Suppressor macrophage treated with lipopolysaccharide for 1 hour (primary cell): ENCODE data around the gene CRYBA2.
A peak's percentile ranks its signal among the peaks of the same experiment; 100 is the strongest.

Experiments
- DNase-seq, 3 donors: peaks; one replicate each; pipeline ENCODE4 v3.0.0-alpha.2; 2020 to 2022

Gene CRYBA2

DNA sequence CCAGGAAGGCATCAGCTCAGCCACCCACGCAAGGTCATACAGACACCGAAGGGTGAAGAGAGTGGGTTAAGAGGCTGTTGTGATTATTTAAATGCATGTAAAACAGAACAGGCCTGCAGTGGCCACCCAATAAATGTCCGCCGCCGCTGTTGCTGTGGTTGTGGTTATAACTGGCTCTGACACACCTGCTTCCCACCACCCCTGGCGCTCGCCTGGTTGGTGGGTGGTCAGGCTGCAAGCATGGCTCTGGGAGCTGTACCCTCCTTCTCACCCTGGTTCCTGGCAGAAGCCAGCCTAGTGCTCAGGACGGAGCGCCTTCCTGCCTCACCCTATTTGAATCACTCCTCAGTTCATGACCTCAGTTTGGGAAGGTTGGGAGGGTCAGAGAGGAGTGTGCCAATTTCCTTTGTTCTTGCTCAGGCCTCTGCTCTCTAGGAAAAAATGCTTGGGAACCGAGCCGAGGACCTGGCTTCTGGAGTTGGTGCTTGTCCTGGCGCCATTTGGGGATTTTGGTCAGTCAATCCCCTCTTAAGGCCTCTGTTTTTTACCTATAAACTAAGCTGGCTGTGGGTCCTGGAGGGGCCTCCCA, 5.3 kb upstream of the CRYBA2 start:
- DNase-seq = no peak

GRCh38 chr2:218997731-218998130, 4.5 kb upstream of the CRYBA2 start:
- DNase-seq = no peak

- no peak for DNase-seq
Measured at GRCh38 chr2:218996937-218997336, 3.7 kb upstream of the CRYBA2 start.

DNA sequence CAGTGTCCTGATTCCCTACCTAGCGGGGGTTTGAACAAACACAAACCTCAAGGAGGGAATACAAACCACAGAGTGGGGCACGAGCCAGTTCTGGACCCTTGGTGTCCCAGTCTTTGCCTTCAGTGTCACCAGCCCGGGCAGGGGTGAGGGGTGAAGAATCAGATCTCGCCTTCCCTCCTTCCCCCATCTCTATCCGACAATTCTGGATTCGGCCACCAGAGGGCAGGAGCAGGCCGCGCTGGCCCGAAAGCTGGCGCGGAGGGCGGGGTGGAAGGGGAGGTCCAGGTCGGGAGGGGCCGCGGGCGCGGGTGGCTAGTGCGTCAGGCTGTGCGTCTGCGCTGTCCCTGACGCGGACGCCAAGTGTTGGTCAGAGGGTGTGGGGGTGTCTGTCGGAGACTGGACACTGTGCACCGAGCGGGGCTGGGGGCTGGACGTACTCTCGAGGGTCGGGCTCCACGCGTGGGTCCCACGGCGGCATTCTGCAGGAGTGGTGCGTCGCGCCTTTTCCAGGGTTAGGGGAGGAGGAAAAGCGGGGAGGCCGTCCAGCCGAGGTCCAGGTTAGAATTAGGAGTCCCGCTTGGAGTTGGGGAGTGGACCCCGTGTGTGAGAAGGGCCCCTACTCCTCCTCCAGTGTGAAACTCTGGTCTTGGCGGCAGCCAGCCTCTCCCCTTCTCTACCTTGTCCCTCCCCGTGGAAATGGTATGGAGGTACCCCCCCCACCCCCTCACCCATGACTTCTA, 2.9 kb upstream of the CRYBA2 start:
- peak; percentile 93 to 96 (median 94) for DNase-seq

DNA sequence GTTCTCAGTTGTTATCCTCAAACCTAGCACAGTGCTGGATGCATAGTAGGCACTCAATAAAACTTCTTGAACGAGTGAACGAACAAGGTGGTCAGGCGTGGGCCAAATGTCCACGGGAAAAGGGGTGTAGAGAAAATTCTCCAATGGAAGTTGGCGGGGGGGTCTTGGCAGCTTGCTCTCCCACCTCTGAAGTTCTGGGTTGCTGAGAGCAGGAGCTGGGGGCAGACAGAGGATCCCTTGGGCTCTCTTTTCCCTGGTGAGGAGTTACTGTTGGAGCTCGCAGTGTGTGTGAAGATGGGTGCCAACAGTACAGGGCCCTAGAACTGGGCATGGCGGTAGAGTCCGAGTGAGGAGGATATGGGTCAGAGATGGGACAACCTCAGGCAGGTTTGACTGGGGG, 2.3 kb upstream of the CRYBA2 start:
- DNase-seq = no peak

DNA sequence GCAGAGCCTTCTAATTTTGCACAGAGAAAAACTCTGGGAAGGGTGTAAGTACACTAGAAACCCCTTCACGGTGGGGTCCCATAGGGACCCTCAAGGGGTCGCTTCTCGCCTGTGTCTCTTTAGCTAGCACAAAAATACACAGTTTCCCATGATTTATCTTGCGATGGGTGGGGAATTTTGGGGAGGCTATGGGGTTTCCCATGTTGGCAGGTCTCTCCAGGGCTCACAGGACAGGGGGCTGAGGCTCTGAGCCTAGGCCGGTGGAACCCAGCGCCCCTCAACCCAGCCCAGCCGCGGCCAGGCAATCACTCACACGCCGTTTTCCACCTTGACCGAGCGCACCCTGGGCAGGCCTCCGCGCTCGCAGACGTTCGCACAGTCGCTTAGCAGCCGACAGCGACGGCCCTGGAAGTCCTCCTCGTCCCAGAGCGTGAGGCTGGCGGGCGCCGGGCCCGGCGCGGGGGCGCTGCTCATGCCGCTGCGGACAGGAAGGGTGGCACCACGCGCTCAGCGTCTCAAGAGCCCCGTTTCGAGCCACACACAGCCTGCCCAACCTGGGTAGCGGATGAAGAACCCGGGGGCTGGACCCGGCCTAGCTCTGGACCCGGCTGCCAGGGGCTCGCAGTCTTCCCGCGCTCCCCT, 398 bp downstream of the CRYBA2 start:
- DNase-seq = peak in 2 of 3 donors; percentile 28 to 62

- no peak for DNase-seq
Measured at GRCh38 chr2:218992196-218992595, 1.0 kb downstream of the CRYBA2 start.

GRCh38 chr2:218991674-218992168, 1.5 kb downstream of the CRYBA2 start:
- DNase-seq = no peak

DNA sequence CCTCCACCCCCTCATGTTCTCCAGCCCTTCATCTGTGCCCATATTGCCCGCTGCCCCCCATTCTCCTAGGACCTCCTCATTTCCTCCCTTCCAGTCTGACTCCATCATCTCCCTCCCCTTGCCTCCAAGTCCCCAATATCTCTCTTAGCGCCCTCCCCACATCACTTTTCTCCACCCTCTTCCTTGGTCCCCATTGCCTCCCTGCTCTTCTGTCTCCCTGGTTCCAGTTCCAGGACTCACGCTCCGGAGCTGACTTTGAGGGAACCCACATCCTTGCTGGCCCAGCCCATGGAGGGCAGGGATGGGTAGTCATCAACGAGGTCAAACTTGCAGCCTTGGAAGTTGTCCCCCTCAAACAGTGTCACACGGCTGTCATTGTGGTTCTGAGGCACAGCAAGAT, 2.6 kb downstream of the CRYBA2 start:
- no peak for DNase-seq

- DNase-seq = no peak
Measured at GRCh38 chr2:218990052-218990451, 3.2 kb downstream of the CRYBA2 start.

GRCh38 chr2:218988650-218989049, 4.6 kb downstream of the CRYBA2 start:
- no peak for DNase-seq

GRCh38 chr2:218988164-218988563, 5.1 kb downstream of the CRYBA2 start:
- DNase-seq = no peak

GRCh38 chr2:218986148-218986761, 7.0 kb downstream of the CRYBA2 start:
- no peak for DNase-seq

DNA sequence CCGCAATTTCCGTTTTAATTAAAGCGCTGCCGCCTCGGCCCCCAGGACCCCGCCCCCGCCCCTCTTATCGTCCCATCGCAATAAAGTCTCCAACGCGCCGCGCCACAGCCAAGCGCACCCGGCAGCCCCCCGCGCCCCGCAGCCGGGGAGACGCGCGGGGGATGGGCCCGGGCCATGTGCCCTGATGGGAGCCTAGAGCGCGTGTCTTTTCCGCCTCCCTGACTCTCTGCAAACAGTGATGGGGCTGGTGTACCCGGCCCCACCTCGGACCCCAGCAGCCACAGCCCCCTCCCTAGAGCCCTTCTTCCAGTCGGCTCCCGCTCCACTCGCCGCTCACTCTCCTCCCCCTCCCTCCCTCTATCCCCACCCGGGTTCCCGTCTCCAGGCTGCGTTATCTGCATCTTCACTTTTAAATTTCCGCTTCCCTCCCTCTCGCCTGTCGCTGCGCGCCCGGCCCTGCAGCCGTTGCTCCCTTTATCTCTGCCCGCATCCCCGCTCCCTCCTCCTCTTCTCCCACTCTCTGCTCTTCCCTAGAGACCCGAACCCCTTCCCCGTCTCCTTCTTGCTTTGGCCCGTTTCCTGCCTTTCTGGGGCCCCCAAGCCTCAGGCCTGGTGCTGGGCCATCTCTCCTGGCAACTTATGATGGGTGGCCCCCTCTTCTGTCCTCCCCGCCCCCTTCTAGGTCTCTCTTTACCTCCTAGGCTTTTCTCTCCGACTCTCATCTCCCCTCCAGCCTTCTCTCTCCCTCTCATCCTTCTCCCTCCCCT, 7.7 kb downstream of the CRYBA2 start:
- DNase-seq = no peak

- DNase-seq = no peak
Measured at GRCh38 chr2:218985021-218985324, 8.2 kb downstream of the CRYBA2 start, which contains the start of gene FEV. FEV (minus strand) TSS chr2:218985184; CDS start chr2:218985075, 109 bp downstream.

DNA sequence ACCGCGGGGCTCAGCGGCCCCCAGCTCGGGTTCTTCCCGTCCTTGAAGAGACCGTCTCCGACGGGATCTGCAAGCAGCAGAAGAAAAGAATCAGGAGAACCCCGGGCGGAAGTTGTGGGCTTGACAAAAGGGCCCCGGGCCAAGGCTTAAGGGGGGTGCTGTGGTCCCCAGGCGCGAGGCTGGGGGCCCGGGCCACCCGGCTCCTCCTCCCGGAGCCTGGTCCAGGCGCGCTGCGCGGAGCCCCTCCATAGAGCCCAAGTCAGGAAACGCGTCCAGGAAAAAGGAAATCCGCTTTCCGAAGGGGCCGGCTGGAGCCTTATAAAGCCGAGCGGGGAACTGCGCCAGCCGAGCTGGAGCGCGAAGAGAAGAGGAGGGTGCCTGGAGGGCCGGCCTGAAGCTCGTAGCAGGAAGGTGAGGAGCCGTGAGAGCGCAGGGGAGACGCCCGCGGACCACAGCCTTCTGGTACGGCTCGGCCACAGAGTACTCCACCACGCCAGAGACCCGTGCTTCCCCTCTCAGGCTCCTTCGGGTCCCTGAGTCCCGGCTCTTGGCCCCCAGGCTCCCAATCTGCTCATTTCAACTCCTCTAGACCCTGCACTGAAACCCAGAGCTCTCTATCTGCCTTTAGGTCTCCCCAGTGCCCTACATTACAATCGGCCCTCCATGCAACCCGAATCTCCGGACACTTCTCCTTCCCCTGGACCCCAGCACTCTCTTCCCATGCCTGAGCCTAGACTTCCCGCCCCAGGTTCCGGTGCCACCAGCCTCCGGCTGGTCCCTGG, 8.8 kb downstream of the CRYBA2 start:
- DNase-seq = no peak

- DNase-seq = no peak
Measured at GRCh38 chr2:218983934-218984238, 9.3 kb downstream of the CRYBA2 start.

GRCh38 chr2:218983263-218983933, 9.8 kb downstream of the CRYBA2 start:
- DNase-seq = no peak

GRCh38 chr2:218982586-218983262, 10.5 kb downstream of the CRYBA2 start:
- no peak for DNase-seq

- DNase-seq = peak; percentile 32 to 64 (median 53)
Measured at GRCh38 chr2:218981881-218982585, 11.2 kb downstream of the CRYBA2 start.
